Stimulated activated CD8-positive, alpha-beta memory T cell treated with anti-CD3 and anti-CD28 coated beads, Interleukin-4, amount 100 ng/mL, for 1 hour (primary cell): Measurements from ENCODE around the gene ZNF490.

Source experiments
- DNase-seq, 2 donors: peaks; one replicate each; pipeline ENCODE4 v3.0.0-alpha.2; 2020; ENCODE audit warnings: low read depth in 2 of 2, low spot score in 1 of 2

ZNF490 gene

DNA sequence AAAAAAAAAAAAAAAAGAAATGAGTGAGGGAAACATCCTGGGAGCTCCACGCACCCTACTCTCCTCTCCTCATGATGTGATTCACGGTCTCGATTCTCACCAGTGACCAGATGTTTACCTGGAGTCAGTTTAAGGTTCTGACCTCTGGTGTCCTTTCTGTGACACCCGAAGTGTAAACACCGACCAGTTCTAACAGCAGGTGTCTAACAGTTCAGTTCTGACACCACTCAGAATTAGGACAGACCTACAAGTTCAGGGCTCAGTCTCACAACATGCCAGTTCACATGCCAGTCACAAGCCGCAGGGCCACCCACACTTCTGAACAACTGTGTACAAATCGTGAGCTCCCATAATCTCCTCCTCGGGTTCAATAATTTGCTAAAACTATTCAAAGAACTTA, 65.3 kb downstream of the ZNF490 start:
- no peak for DNase-seq

GRCh38 chr19:12544401-12544876, 66.2 kb downstream of the ZNF490 start:
- no peak for DNase-seq

DNA sequence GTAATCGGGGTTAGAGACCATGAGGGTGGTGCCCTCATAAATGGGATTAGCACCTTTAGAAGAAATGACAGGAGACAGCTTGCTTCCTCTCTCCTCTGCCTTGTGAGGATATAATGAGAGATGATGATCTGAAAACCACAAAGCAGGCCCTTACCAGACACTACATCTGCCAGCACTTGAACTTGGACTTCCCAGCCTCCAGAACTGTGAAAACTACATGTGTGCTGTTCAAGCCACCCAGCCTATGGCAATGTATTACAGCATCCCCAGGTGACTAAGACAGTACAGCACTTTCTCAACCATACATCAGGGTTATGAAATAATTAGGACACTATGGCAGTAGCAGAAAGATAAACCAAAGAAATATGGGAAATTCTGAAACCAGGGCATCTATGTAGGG, 66.8 kb downstream of the ZNF490 start:
- no peak for DNase-seq
